DND-41 (cell line): ENCODE data around the gene COL19A1.
"Not testable (repeated sequence)": the region's sequence is repeated elsewhere in the genome, so short reads cannot be mapped to it uniquely, and the experiment has no call there.

Experiments used
- EZH2 ChIP-seq: IDR thresholded peaks from 3 replicates; pipeline ENCODE4 v1.6.1; 2012; ENCODE audit warnings: borderline replicate concordance, low read depth, mild to moderate bottlenecking, moderate library complexity, low read length, inconsistent platforms; ENCODE audit not compliant: severe bottlenecking
- TF ChIP-seq, protein P1 (sequence below): IDR thresholded peaks from 2 replicates; pipeline ENCODE4 v1.5.1; 2012; ENCODE audit warnings: borderline replicate concordance, low read length, moderate library complexity, mild to moderate bottlenecking; ENCODE audit not compliant: poor library complexity, severe bottlenecking; ENCODE audit errors: extremely low read depth

DNA sequence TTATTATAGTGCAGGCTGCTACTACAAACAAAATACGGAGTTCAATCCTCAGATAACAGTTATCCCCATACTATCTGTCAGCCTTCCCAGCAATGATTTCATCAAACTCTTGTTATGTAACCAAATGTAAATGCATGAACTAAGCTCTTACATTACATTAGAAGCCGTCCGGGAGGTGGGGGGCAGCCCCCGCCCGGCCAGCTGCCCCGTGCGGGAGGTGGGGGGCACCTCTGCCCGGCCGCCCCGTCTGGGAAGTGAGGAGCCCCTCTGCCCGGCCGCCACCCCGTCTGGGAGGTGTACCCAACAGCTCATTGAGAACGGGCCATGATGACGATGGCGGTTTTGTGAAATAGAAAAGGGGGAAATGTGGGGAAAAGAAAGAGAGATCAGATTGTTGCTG is 99.6 kb downstream of the COL19A1 start:
- TF ChIP-seq, protein P1, sequence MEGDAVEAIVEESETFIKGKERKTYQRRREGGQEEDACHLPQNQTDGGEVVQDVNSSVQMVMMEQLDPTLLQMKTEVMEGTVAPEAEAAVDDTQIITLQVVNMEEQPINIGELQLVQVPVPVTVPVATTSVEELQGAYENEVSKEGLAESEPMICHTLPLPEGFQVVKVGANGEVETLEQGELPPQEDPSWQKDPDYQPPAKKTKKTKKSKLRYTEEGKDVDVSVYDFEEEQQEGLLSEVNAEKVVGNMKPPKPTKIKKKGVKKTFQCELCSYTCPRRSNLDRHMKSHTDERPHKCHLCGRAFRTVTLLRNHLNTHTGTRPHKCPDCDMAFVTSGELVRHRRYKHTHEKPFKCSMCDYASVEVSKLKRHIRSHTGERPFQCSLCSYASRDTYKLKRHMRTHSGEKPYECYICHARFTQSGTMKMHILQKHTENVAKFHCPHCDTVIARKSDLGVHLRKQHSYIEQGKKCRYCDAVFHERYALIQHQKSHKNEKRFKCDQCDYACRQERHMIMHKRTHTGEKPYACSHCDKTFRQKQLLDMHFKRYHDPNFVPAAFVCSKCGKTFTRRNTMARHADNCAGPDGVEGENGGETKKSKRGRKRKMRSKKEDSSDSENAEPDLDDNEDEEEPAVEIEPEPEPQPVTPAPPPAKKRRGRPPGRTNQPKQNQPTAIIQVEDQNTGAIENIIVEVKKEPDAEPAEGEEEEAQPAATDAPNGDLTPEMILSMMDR = not testable (repeated sequence)
- TF ChIP-seq EZH2 = not testable (repeated sequence)
